Testis (tissue), 3 donors: ENCODE results near the gene NCS1. TPM values are rescaled to one million over a fixed set of nuclear protein-coding genes. Genes with fewer than 3 reads are reported as not detected.

Experiments
- DNase-seq: peaks from one replicate; pipeline ENCODE4 v3.0.0-alpha.2; 2019
- H3K27ac ChIP-seq, 2 donors: fragments of 200-600 bp; sonication (generic); one replicate each; pipeline ENCODE4 v1.5.1; 2019
- H3K27me3 ChIP-seq: fragments of 200-600 bp; sonication (generic); one replicate; pipeline ENCODE4 v1.5.1; 2019
- H3K36me3 ChIP-seq: fragments of 200-600 bp; sonication (generic); one replicate; pipeline ENCODE4 v1.5.1; 2017; ENCODE audit warnings: low read depth; ENCODE audit errors: missing control alignments
- H3K4me1 ChIP-seq: fragments of 200-600 bp; sonication (generic); one replicate; pipeline ENCODE4 v1.5.1; 2019
- H3K4me3 ChIP-seq, 2 donors: fragments of 200-600 bp; sonication (generic); one replicate each; pipeline ENCODE4 v1.5.1; 2017 to 2019
- H3K9me3 ChIP-seq: fragments of 200-600 bp; sonication (generic); one replicate; pipeline ENCODE4 v1.5.1; 2017
- CTCF ChIP-seq, 3 experiments: fragments of 450-650 bp in 2 of 3; fragments of 200-600 bp in 1 of 3; sonication (generic) in 1 of 3; IDR thresholded peaks; one replicate each; pipeline ENCODE4 v1.5.1; 2016 to 2019; ENCODE audit warnings: antibody characterized with exemption in 3 of 3, mild to moderate bottlenecking in 2 of 3, moderate library complexity in 1 of 3
- POLR2A ChIP-seq: fragments of 450-650 bp; IDR thresholded peaks from one replicate; pipeline ENCODE4 v1.6.1; 2017; ENCODE audit warnings: antibody characterized with exemption, mild to moderate bottlenecking, moderate library complexity
- WGBS, 2 donors: methylation state at CpG; one replicate each; pipeline ENCODE4 v1.1.5; 2018; 5-methylcytosine and 5-hydroxymethylcytosine counted together
- intact Hi-C: fragments of 100-400 bp; cut with DNase I; formaldehyde crosslinking; loops from one replicate; pipeline ENCODE4 v1.15.1; 2023; ENCODE audit warnings: low total_unique reads
- polyA plus RNA-seq: library from polyadenylated mRNA; stranded (reverse); fragments of 350-450 nt; fragmentation: Illumina TruSeq; extraction: RNeasy Lipid Tissue Mini Kit (QIAGEN cat#74804); gene quantifications from one replicate; pipeline ENCODE4 v1.2.3, GENCODE V29; 2014; ENCODE audit warnings: low read depth, low replicate concordance; ENCODE audit not compliant: insufficient read depth
- total RNA-seq, 2 donors: library from RNA; depleted of rRNA; stranded (reverse); fragments of >200 nt; gene quantifications; one replicate each; pipeline ENCODE4 v1.2.3, GENCODE V29; 2016

The NCS1 gene
- total and polyA plus RNA-seq, 3 donors from 2014 or later: 5.2 to 13.0 (median 5.2) TPM

DNA sequence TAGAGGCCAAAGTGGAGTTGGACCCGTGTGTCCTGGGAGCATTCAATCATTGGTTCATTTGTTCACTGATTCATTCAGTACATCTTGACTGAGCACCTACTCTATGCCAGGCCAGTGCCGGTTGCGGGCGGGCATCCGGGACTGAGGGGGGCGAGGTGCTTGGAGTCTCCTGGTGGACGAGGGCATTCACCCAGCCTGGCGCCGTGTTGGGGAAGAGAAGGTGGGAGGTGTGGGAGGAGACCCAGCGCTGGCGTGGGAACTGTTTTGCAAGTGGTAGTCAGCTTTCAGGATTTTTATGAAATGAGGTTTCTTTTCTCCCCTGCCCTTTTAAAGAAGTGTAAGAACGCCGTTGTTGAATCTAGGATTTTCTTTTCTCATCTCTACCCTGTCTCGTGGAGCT, 37.2 kb downstream of the NCS1 start:
- TF ChIP-seq CTCF (IDR thresholded peaks at IDR 0.05) (no peak), POLR2A (no peak)
- H3K27me3 ChIP-seq: no peaks in the 10 kb centered on the region
- 76 to 80% methylated on average over 8 to 14 of the region's 14 CpGs for WGBS, 2 donors
- H3K4me1 ChIP-seq: no peaks in the 10 kb centered on the region
- intact Hi-C loops: no loop called here
- H3K36me3 ChIP-seq: no peaks in the 10 kb centered on the region
- no peak for DNase-seq
- no peaks in the 10 kb centered on the region for H3K9me3 ChIP-seq
- no peak overlapping the region for H3K27ac ChIP-seq
- H3K4me3 ChIP-seq: no peak overlapping the region

DNA sequence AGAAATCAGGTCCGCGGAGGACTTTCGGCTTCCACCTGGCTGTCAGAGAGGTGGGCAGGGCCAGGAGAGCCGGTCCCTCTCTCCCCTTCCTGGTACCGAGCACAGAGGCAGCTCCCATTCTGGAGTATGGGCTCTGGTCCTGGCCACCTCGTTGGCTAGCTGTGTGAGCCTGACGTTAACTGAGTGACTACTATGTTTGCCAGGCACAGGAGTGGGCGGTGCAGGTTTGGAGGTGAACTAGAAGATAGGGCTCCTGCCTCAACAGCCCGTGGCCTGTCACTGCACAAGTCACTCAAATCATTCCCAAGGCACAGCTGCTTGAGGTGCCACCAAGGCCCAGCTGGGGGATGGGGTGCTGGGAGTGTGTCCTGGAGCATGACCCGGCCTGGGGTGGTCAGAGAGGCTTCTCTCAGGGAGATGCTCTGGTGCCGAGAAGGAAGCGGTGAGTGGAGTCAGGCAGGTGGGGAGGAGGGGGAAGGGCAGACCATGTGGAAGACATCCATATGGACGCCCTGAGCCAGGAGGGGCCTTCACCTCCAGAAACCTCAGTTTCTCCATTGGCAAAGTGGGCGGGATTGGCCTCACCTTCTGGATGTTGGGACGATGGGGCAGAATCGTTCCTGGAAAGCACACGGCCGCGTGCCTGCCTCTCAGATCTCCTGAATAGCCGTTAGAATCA, 39.5 kb downstream of the NCS1 start:
- TF ChIP-seq POLR2A: no peak
- TF ChIP-seq CTCF (IDR thresholded peaks at IDR 0.05): no peak
- Histone ChIP-seq H3K4me1 (no peaks in the 10 kb centered on the region), H3K4me3 (no peak overlapping the region), H3K9me3 (no peaks in the 10 kb centered on the region), H3K36me3 (no peaks in the 10 kb centered on the region), H3K27ac (no peak overlapping the region), H3K27me3 (no peaks in the 10 kb centered on the region)
- WGBS, 2 donors: 90 to 93% methylated on average over 13 to 20 of the region's 20 CpGs
- no peak for DNase-seq
- intact Hi-C loops: no loop called here

- Histone ChIP-seq H3K27me3 (no peaks in the 10 kb centered on the region), H3K9me3 (no peaks in the 10 kb centered on the region), H3K4me3 (no peak overlapping the region), H3K36me3 (no peaks in the 10 kb centered on the region), H3K27ac (no peak overlapping the region), H3K4me1 (no peaks in the 10 kb centered on the region)
- 91 to 92% methylated on average over 8 to 17 of the region's 17 CpGs for WGBS, 2 donors
- TF ChIP-seq POLR2A (no peak), CTCF (IDR thresholded peaks at IDR 0.05) (no peak)
- intact Hi-C loops: no loop called here
- no peak for DNase-seq
These were observed 40.5 kb downstream of the NCS1 start for GRCh38 chr9:130212543-130213297.

- Histone ChIP-seq H3K4me3 (no peak overlapping the region), H3K36me3 (no peaks in the 10 kb centered on the region), H3K27me3 (no peaks in the 10 kb centered on the region), H3K9me3 (no peaks in the 10 kb centered on the region), H3K27ac (no peak overlapping the region), H3K4me1 (no peaks in the 10 kb centered on the region)
- TF ChIP-seq CTCF (IDR thresholded peaks at IDR 0.05) (no peak), POLR2A (no peak)
- intact Hi-C loops: no loop called here
- WGBS, 2 donors: 73 to 82% methylated on average over 19 of the region's 19 CpGs
- DNase-seq: no peak
These were observed 41.9 kb downstream of the NCS1 start for GRCh38 chr9:130213911-130214761.
